Endodermal cell (in vitro differentiated cells): Measurements from ENCODE around the gene CRTAC1. TPM values are rescaled to one million over a fixed set of nuclear protein-coding genes. Genes with fewer than 3 reads are reported as not detected.

ENCODE experiments used
- DNase-seq: peaks from one replicate; pipeline ENCODE4 v3.0.0-alpha.2; 2017
- H3K27ac ChIP-seq: 2 replicates; pipeline ENCODE4 v1.5.1; 2013; ENCODE audit warnings: mild to moderate bottlenecking, low read depth, low read length, moderate library complexity
- H3K27me3 ChIP-seq: 2 replicates; pipeline ENCODE4 v1.6.1; 2013; ENCODE audit warnings: mild to moderate bottlenecking, low read length, moderate library complexity; ENCODE audit not compliant: insufficient read depth, control insufficient read depth, poor library complexity, severe bottlenecking
- H3K36me3 ChIP-seq: 2 replicates; pipeline ENCODE4 v1.7.0; 2013; ENCODE audit warnings: mild to moderate bottlenecking, low read length, moderate library complexity; ENCODE audit not compliant: control insufficient read depth, insufficient read depth
- H3K4me1 ChIP-seq: one replicate; pipeline ENCODE4 v1.7.0; 2013; ENCODE audit warnings: low read length; ENCODE audit not compliant: control insufficient read depth, insufficient read depth
- H3K4me3 ChIP-seq: 2 replicates; pipeline ENCODE4 v1.5.1; 2013; ENCODE audit warnings: mild to moderate bottlenecking, low read length, moderate library complexity
- H3K9ac ChIP-seq: 2 replicates; pipeline ENCODE4 v1.6.1; 2013; ENCODE audit warnings: mild to moderate bottlenecking, low read length, moderate library complexity; ENCODE audit not compliant: poor library complexity, severe bottlenecking; ENCODE audit errors: extremely low read depth
- H3K9me3 ChIP-seq: 2 replicates; pipeline ENCODE4 v1.6.1; 2013; ENCODE audit warnings: mild to moderate bottlenecking, low read length, moderate library complexity; ENCODE audit not compliant: control insufficient read depth
- H3K27ac Mint-ChIP-seq: 2 replicates; pipeline ENCODE4 v1.8.0; 2020; ENCODE audit warnings: mixed read lengths
- H3K27me3 Mint-ChIP-seq: 2 replicates; pipeline ENCODE4 v1.8.0; 2021; ENCODE audit warnings: mild to moderate bottlenecking, mixed read lengths; ENCODE audit not compliant: insufficient read depth
- H3K36me3 Mint-ChIP-seq: 2 replicates; pipeline ENCODE4 v1.8.0; 2020; ENCODE audit warnings: low read depth, mixed read lengths
- H3K4me1 Mint-ChIP-seq: 2 replicates; pipeline ENCODE4 v1.8.0; 2020; ENCODE audit warnings: mixed read lengths
- H3K4me3 Mint-ChIP-seq: 2 replicates; pipeline ENCODE4 v1.8.0; 2020; ENCODE audit warnings: mild to moderate bottlenecking, moderate library complexity, mixed read lengths
- H3K9me3 Mint-ChIP-seq: 2 replicates; pipeline ENCODE4 v1.8.0; 2020; ENCODE audit warnings: mild to moderate bottlenecking, mixed read lengths
- CTCF ChIP-seq: fragments of 200-600 bp; sonication (generic); conservative IDR thresholded peaks from 2 replicates; pipeline ENCODE4 v1.5.0; 2021; ENCODE audit warnings: antibody characterized with exemption, mild to moderate bottlenecking
- WGBS, 2 experiments: methylation state at CpG; one replicate each; pipeline versions ENCODE4 v1.1.5 to v1.1.7; 2013; ENCODE audit warnings: missing lambda C conversion rate in 2 of 2, mixed read lengths in 1 of 2; ENCODE audit not compliant: insufficient coverage in 1 of 2, insufficient read length in 1 of 2; 5-methylcytosine and 5-hydroxymethylcytosine counted together
- total RNA-seq, 2 donors: library from RNA; stranded (reverse); fragmentation: NEBNext Ultra II Directional in 1 of 2; extraction: Animal tissue kit (Norgen Biotek cat#: 25700) in 1 of 2; gene quantifications; 2 replicates in 1 of 2; 3 replicates in 1 of 2; pipeline ENCODE4 v1.2.1, GENCODE V29; 2021

The CRTAC1 gene
- total RNA-seq, 2 donors from 2014 or later: 0.13 to 0.24 TPM

GRCh38 chr10:97905276-97905675 is 125.1 kb downstream of the CRTAC1 start:
- Histone ChIP-seq H3K36me3 (no peaks in the 10 kb centered on the region), H3K9me3 (no peaks in the 10 kb centered on the region), H3K9ac (no peak overlapping the region), H3K4me3 (no peak overlapping the region), H3K27ac (no peak overlapping the region), H3K4me1 (no peaks in the 10 kb centered on the region), H3K27me3 (no peaks in the 10 kb centered on the region)
- peaks cover 5% of the 10 kb centered on the region for H3K4me1 Mint-ChIP-seq
- WGBS, 2 experiments: 93 to 96% methylated on average over 8 of the region's 8 CpGs
- no peak overlapping the region for H3K4me3 Mint-ChIP-seq
- H3K27me3 Mint-ChIP-seq: peaks cover 2% of the 10 kb centered on the region
- no peak for TF ChIP-seq CTCF
- no peak overlapping the region for H3K27ac Mint-ChIP-seq
- H3K36me3 Mint-ChIP-seq: no peaks in the 10 kb centered on the region
- no peaks in the 10 kb centered on the region for H3K9me3 Mint-ChIP-seq
- DNase-seq: no peak

- H3K27ac Mint-ChIP-seq: no peak overlapping the region
- no peaks in the 10 kb centered on the region for H3K9me3 ChIP-seq
- H3K9me3 Mint-ChIP-seq: no peaks in the 10 kb centered on the region
- TF ChIP-seq CTCF: no peak
- H3K4me1 Mint-ChIP-seq: peaks cover 5% of the 10 kb centered on the region
- H3K27ac ChIP-seq: no peak overlapping the region
- H3K27me3 ChIP-seq: no peaks in the 10 kb centered on the region
- H3K27me3 Mint-ChIP-seq: peaks cover 2% of the 10 kb centered on the region
- no peaks in the 10 kb centered on the region for H3K36me3 Mint-ChIP-seq
- H3K9ac ChIP-seq: no peak overlapping the region
- WGBS, 2 experiments: 89 to 91% methylated on average over 3 to 11 of the region's 11 CpGs
- H3K4me3 ChIP-seq: no peak overlapping the region
- no peaks in the 10 kb centered on the region for H3K36me3 ChIP-seq
- DNase-seq: no peak
- H3K4me1 ChIP-seq: no peaks in the 10 kb centered on the region
- no peak overlapping the region for H3K4me3 Mint-ChIP-seq
Measured at GRCh38 chr10:97904576-97904975, 125.8 kb downstream of the CRTAC1 start.

DNA sequence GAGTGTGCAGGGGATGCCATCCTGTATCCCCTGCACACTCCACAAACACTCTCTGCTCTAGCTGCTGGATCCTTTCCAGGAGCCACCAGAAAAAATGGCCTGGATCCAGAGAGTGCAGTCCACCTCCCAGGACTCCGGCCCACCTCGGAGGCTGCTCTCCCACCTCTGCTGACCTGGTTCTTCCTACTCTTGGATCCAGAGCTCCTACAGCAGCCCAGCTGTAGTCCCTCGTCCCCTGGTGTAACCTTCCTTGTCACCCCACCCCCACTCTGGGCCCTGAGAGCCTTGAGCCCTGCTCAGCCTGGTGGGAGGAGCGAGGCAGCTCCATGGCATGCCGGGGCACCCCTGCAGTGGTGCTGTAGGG is 126.4 kb downstream of the CRTAC1 start:
- no peaks in the 10 kb centered on the region for H3K27me3 ChIP-seq
- no peak for DNase-seq
- H3K27me3 Mint-ChIP-seq: peaks cover 2% of the 10 kb centered on the region
- H3K27ac ChIP-seq: no peak overlapping the region
- no peak overlapping the region for H3K9ac ChIP-seq
- WGBS, 2 experiments: 85 to 92% methylated on average over 2 to 5 of the region's 5 CpGs
- no peak overlapping the region for H3K4me3 ChIP-seq
- no peaks in the 10 kb centered on the region for H3K36me3 Mint-ChIP-seq
- peaks cover 5% of the 10 kb centered on the region for H3K4me1 Mint-ChIP-seq
- H3K4me3 Mint-ChIP-seq: no peak overlapping the region
- H3K4me1 ChIP-seq: no peaks in the 10 kb centered on the region
- no peak for TF ChIP-seq CTCF
- no peak overlapping the region for H3K27ac Mint-ChIP-seq
- H3K9me3 ChIP-seq: no peaks in the 10 kb centered on the region
- H3K36me3 ChIP-seq: no peaks in the 10 kb centered on the region
- H3K9me3 Mint-ChIP-seq: no peaks in the 10 kb centered on the region
